Measurements from ENCODE around the gene CACNA1I.

CACNA1I gene

GRCh38 chr22:39679652-39680051, 109.1 kb downstream of the CACNA1I start:
- H3K27me3 ChIP-seq (ENCODE audit: control insufficient read depth, insufficient read depth, low read length) = no peaks in the 10 kb centered on the region
- no peak overlapping the region for H3K9ac ChIP-seq (ENCODE audit: low read depth, low read length)
- H3K4me3 ChIP-seq (ENCODE audit: low read depth, low read length) = no peak overlapping the region
- H3K4me1 ChIP-seq (ENCODE audit: control insufficient read depth, insufficient read depth, low read length) = no peaks in the 10 kb centered on the region
- H3K36me3 ChIP-seq (ENCODE audit: control insufficient read depth, insufficient read depth, low read length) = no peaks in the 10 kb centered on the region
- no peaks in the 10 kb centered on the region for H3K9me3 ChIP-seq (ENCODE audit: control insufficient read depth, insufficient read depth, low read length)

GRCh38 chr22:39680486-39680885, 109.9 kb downstream of the CACNA1I start:
- H3K4me1 ChIP-seq (ENCODE audit: control insufficient read depth, insufficient read depth, low read length) = no peaks in the 10 kb centered on the region
- no peaks in the 10 kb centered on the region for H3K9me3 ChIP-seq (ENCODE audit: control insufficient read depth, insufficient read depth, low read length)
- H3K4me3 ChIP-seq (ENCODE audit: low read depth, low read length) = no peak overlapping the region
- no peaks in the 10 kb centered on the region for H3K36me3 ChIP-seq (ENCODE audit: control insufficient read depth, insufficient read depth, low read length)
- H3K9ac ChIP-seq (ENCODE audit: low read depth, low read length) = no peak overlapping the region
- no peaks in the 10 kb centered on the region for H3K27me3 ChIP-seq (ENCODE audit: control insufficient read depth, insufficient read depth, low read length)

DNA sequence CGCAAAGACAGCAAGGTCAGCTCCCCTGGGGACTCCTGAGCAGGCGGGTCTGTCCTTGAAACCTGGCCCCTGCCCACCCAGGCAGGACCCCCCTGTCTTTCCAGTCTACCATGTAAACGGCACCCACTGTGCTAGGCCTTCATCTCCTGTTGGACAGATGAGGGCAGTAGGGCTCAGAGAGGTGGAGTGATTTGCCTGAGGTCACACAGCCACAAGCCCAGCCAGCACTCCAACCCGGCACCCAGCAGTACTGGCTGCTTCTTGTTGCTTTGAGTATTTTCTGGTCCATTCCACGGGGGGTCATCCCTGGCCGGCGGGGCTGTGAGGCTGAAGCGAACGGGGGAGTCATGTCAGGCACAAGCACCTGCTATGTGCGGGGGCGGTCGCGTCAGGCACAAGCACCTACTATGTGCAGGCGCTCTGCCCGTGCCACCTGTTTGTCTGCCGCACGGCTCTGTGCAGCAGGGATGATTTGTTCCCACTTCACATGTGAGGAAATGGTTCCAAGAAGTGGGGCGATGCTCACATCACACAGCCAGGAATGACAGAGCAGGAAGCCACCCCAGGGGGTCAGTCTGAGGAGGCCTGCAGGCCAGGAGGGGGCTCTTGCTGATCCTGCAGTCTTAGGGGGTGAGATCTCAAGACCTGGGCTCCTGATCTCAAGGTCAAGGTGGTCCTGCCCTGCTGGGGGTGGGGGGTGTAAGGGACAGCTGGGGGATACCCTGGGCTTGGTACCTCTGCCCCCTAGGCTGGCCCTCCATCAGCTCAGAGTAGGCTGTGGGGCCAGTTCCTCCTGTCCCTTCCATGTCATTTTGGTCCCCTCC, 110.7 kb downstream of the CACNA1I start:
- Histone ChIP-seq H3K4me3 (ENCODE audit: low read depth, low read length) (no peak overlapping the region), H3K27me3 (ENCODE audit: control insufficient read depth, insufficient read depth, low read length) (no peaks in the 10 kb centered on the region)

DNA sequence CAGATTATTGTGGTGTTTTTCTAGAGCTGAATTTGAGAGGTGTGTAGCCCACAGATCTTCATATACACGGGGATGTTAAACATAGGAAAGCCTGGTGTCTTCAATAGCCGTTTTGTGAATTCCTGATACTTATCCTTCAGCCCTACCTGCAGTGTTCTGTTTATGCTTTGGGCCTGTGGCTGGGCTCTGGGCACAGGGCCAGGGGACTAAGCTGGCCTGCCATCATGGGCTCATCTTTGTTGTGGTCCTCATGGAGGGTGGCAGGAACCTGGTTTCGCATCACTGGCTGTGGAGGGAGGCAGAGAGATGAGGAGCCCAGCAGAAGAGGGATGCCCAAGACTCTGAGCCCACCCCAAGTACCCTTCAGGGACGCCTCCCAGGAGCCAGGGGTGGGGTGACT, 112.4 kb downstream of the CACNA1I start:
- H3K9me3 ChIP-seq (ENCODE audit: control insufficient read depth, insufficient read depth, low read length) = no peaks in the 10 kb centered on the region
- H3K36me3 ChIP-seq (ENCODE audit: control insufficient read depth, insufficient read depth, low read length) = no peaks in the 10 kb centered on the region
- H3K27me3 ChIP-seq (ENCODE audit: control insufficient read depth, insufficient read depth, low read length) = no peaks in the 10 kb centered on the region
- H3K4me3 ChIP-seq (ENCODE audit: low read depth, low read length) = no peak overlapping the region
- H3K4me1 ChIP-seq (ENCODE audit: control insufficient read depth, insufficient read depth, low read length) = no peaks in the 10 kb centered on the region
- H3K9ac ChIP-seq (ENCODE audit: low read depth, low read length) = no peak overlapping the region

More for the DNA sequence above, 110.7 kb downstream of the CACNA1I start:
- Histone ChIP-seq H3K9ac (ENCODE audit: low read depth, low read length) (no peak overlapping the region), H3K36me3 (ENCODE audit: control insufficient read depth, insufficient read depth, low read length) (no peaks in the 10 kb centered on the region), H3K9me3 (ENCODE audit: control insufficient read depth, insufficient read depth, low read length) (no peaks in the 10 kb centered on the region), H3K4me1 (ENCODE audit: control insufficient read depth, insufficient read depth, low read length) (no peaks in the 10 kb centered on the region)

GRCh38 chr22:39683639-39684038, 113.1 kb downstream of the CACNA1I start:
- Histone ChIP-seq H3K27me3 (ENCODE audit: control insufficient read depth, insufficient read depth, low read length) (no peaks in the 10 kb centered on the region), H3K9me3 (ENCODE audit: control insufficient read depth, insufficient read depth, low read length) (no peaks in the 10 kb centered on the region), H3K4me3 (ENCODE audit: low read depth, low read length) (no peak overlapping the region), H3K4me1 (ENCODE audit: control insufficient read depth, insufficient read depth, low read length) (no peaks in the 10 kb centered on the region), H3K36me3 (ENCODE audit: control insufficient read depth, insufficient read depth, low read length) (no peaks in the 10 kb centered on the region), H3K9ac (ENCODE audit: low read depth, low read length) (no peak overlapping the region)

GRCh38 chr22:39684702-39685281, 114.2 kb downstream of the CACNA1I start:
- no peaks in the 10 kb centered on the region for H3K27me3 ChIP-seq (ENCODE audit: control insufficient read depth, insufficient read depth, low read length)
- H3K36me3 ChIP-seq (ENCODE audit: control insufficient read depth, insufficient read depth, low read length) = no peaks in the 10 kb centered on the region
- H3K9ac ChIP-seq (ENCODE audit: low read depth, low read length) = no peak overlapping the region
- H3K4me1 ChIP-seq (ENCODE audit: control insufficient read depth, insufficient read depth, low read length) = no peaks in the 10 kb centered on the region
- no peak overlapping the region for H3K4me3 ChIP-seq (ENCODE audit: low read depth, low read length)
- H3K9me3 ChIP-seq (ENCODE audit: control insufficient read depth, insufficient read depth, low read length) = no peaks in the 10 kb centered on the region

GRCh38 chr22:39685336-39686177, 115.0 kb downstream of the CACNA1I start:
- Histone ChIP-seq H3K4me1 (ENCODE audit: control insufficient read depth, insufficient read depth, low read length) (no peaks in the 10 kb centered on the region), H3K9me3 (ENCODE audit: control insufficient read depth, insufficient read depth, low read length) (no peaks in the 10 kb centered on the region), H3K36me3 (ENCODE audit: control insufficient read depth, insufficient read depth, low read length) (no peaks in the 10 kb centered on the region), H3K9ac (ENCODE audit: low read depth, low read length) (no peak overlapping the region), H3K4me3 (ENCODE audit: low read depth, low read length) (no peak overlapping the region), H3K27me3 (ENCODE audit: control insufficient read depth, insufficient read depth, low read length) (no peaks in the 10 kb centered on the region)

- Histone ChIP-seq H3K4me3 (ENCODE audit: low read depth, low read length) (no peak overlapping the region), H3K36me3 (ENCODE audit: control insufficient read depth, insufficient read depth, low read length) (no peaks in the 10 kb centered on the region), H3K27me3 (ENCODE audit: control insufficient read depth, insufficient read depth, low read length) (no peaks in the 10 kb centered on the region), H3K4me1 (ENCODE audit: control insufficient read depth, insufficient read depth, low read length) (peaks cover 2% of the 10 kb centered on the region), H3K9ac (ENCODE audit: low read depth, low read length) (no peak overlapping the region), H3K9me3 (ENCODE audit: control insufficient read depth, insufficient read depth, low read length) (no peaks in the 10 kb centered on the region)
Observed at GRCh38 chr22:39686178-39686620, 115.6 kb downstream of the CACNA1I start.

GRCh38 chr22:39686776-39687525, 116.4 kb downstream of the CACNA1I start:
- H3K27me3 ChIP-seq (ENCODE audit: control insufficient read depth, insufficient read depth, low read length) = no peaks in the 10 kb centered on the region
- H3K4me1 ChIP-seq (ENCODE audit: control insufficient read depth, insufficient read depth, low read length) = peaks cover 2% of the 10 kb centered on the region
- H3K36me3 ChIP-seq (ENCODE audit: control insufficient read depth, insufficient read depth, low read length) = no peaks in the 10 kb centered on the region
- no peak overlapping the region for H3K4me3 ChIP-seq (ENCODE audit: low read depth, low read length)
- no peak overlapping the region for H3K9ac ChIP-seq (ENCODE audit: low read depth, low read length)
- no peaks in the 10 kb centered on the region for H3K9me3 ChIP-seq (ENCODE audit: control insufficient read depth, insufficient read depth, low read length)

GRCh38 chr22:39688186-39688785, 117.7 kb downstream of the CACNA1I start:
- H3K9me3 ChIP-seq (ENCODE audit: control insufficient read depth, insufficient read depth, low read length) = no peaks in the 10 kb centered on the region
- H3K9ac ChIP-seq (ENCODE audit: low read depth, low read length) = no peak overlapping the region
- peaks cover 2% of the 10 kb centered on the region for H3K4me1 ChIP-seq (ENCODE audit: control insufficient read depth, insufficient read depth, low read length)
- no peak overlapping the region for H3K4me3 ChIP-seq (ENCODE audit: low read depth, low read length)
- no peaks in the 10 kb centered on the region for H3K36me3 ChIP-seq (ENCODE audit: control insufficient read depth, insufficient read depth, low read length)
- H3K27me3 ChIP-seq (ENCODE audit: control insufficient read depth, insufficient read depth, low read length) = no peaks in the 10 kb centered on the region

GRCh38 chr22:39689421-39689820, 118.9 kb downstream of the CACNA1I start:
- H3K4me3 ChIP-seq (ENCODE audit: low read depth, low read length) = no peak overlapping the region
- H3K27me3 ChIP-seq (ENCODE audit: control insufficient read depth, insufficient read depth, low read length) = no peaks in the 10 kb centered on the region
- no peak overlapping the region for H3K9ac ChIP-seq (ENCODE audit: low read depth, low read length)
- peaks cover 2% of the 10 kb centered on the region for H3K4me1 ChIP-seq (ENCODE audit: control insufficient read depth, insufficient read depth, low read length)
- H3K36me3 ChIP-seq (ENCODE audit: control insufficient read depth, insufficient read depth, low read length) = no peaks in the 10 kb centered on the region
- H3K9me3 ChIP-seq (ENCODE audit: control insufficient read depth, insufficient read depth, low read length) = no peaks in the 10 kb centered on the region
